ENCODE data around the gene TNS1. TPM values are rescaled to one million over a fixed set of nuclear protein-coding genes. Genes with fewer than 3 reads are reported as not detected.

The TNS1 gene
- total RNA-seq, 1 experiment from 2014 or later = 3.4 TPM

DNA sequence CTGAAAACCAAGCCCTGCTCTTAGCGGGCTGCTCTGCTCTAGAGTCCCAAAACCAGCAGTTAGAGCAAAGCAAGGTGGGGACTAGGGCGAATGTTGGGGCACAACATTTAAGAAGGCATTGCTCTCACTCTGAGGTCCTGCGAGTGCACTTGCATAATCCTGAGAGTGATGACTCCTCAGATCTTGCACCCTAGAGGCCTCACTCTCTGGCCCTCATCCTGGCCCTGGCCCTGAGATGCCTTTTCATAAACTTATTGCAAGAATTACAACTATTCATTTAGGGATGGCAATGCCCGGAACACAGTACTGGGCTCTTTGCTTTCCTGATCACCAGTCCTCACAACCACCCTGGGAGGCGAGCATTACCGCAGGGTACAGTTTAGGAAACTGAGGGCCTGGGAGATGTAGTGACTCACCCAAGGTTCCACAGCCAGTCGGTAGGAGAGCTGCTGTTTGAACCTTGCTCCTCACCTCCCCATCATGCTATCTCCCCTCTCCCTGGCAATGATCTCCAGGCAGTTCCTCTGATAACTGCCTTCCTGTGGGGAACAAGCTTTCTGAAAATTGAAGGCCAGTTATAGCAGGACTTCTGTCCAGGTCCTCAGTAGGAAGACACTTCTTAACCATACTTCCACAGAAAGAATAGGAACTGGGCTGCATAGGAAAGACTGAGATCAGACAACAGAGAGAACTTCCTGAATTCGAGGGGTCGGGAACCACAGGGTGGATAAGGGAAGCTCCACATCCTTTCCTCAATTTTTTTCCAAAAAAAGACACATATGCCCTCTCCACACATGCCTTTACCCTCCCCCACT is 91.3 kb downstream of the TNS1 start:
- no peaks in the 10 kb centered on the region for H3K36me3 Mint-ChIP-seq (ENCODE audit: insufficient read depth in 1 of 3, low read depth in 3 of 3)
- Histone ChIP-seq H3K23ac (ENCODE audit: insufficient read length, low read depth, low read length) (no peak overlapping the region), H3K56ac (ENCODE audit: insufficient read length, low read depth, low read length) (no peak overlapping the region), H3K9me3 (ENCODE audit: control insufficient read depth, low read depth, low read length) (no peaks in the 10 kb centered on the region), H3K18ac (ENCODE audit: insufficient read length, low read depth, low read length) (no peak overlapping the region), H4K5ac (ENCODE audit: insufficient read length, low read depth, low read length) (no peak overlapping the region), H3K4ac (ENCODE audit: low read depth, low read length) (no peak overlapping the region), H3K27me3 (ENCODE audit: insufficient read depth, low read length) (no peaks in the 10 kb centered on the region), H4K8ac (replicated peaks; ENCODE audit: insufficient read length, low read depth, low read length) (no peak overlapping the region), H3K9ac (ENCODE audit: extremely low read depth, insufficient read length, low read length) (no peak overlapping the region), H2BK5ac (ENCODE audit: insufficient read length, low read length) (no peak overlapping the region), H4K91ac (ENCODE audit: insufficient read length, low read depth, low read length) (no peak overlapping the region), H3K4me1 (ENCODE audit: insufficient read depth, low read length) (peaks cover 2% of the 10 kb centered on the region; the same call in 1 of the 2 replicates), H3K23me2 (ENCODE audit: insufficient read length, low read depth, low read length, poor library complexity, severe bottlenecking) (no peaks in the 10 kb centered on the region), H2AFZ (ENCODE audit: low read length) (no peak overlapping the region), H3K79me1 (ENCODE audit: insufficient read depth, low read depth, low read length, poor library complexity, severe bottlenecking) (no peaks in the 10 kb centered on the region), H3K27ac (ENCODE audit: insufficient read length, low read depth, low read length) (no peak overlapping the region), H3K14ac (ENCODE audit: insufficient read depth, low read length) (no peak overlapping the region), H2AK5ac (ENCODE audit: insufficient read length, low read length) (no peak overlapping the region), H3K4me2 (ENCODE audit: insufficient read depth, insufficient read length, low read length) (peak overlapping the region; percentile 35), H2BK15ac (ENCODE audit: low read depth, low read length) (no peak overlapping the region), H2BK12ac (ENCODE audit: insufficient read length, low read depth, low read length) (no peak overlapping the region), H4K20me1 (ENCODE audit: control insufficient read depth, insufficient read depth, insufficient read length) (no peaks in the 10 kb centered on the region), H2BK120ac (ENCODE audit: low read depth, low read length, poor library complexity, severe bottlenecking) (no peak overlapping the region), H2BK20ac (ENCODE audit: low read depth, low read length, poor library complexity, severe bottlenecking) (no peak overlapping the region), H3T11ph (ENCODE audit: low read length) (no peak overlapping the region), H3K79me2 (ENCODE audit: insufficient read depth, low read length) (no peaks in the 10 kb centered on the region)
- peaks cover 19 to 46% of the 10 kb centered on the region in 2 experiments for H3K4me1 Mint-ChIP-seq
- peak overlapping the region in 1 of 3 experiments; percentile 86; a peak in 2 of 7 replicates for H3K27ac Mint-ChIP-seq
- TF ChIP-seq, protein P1, sequence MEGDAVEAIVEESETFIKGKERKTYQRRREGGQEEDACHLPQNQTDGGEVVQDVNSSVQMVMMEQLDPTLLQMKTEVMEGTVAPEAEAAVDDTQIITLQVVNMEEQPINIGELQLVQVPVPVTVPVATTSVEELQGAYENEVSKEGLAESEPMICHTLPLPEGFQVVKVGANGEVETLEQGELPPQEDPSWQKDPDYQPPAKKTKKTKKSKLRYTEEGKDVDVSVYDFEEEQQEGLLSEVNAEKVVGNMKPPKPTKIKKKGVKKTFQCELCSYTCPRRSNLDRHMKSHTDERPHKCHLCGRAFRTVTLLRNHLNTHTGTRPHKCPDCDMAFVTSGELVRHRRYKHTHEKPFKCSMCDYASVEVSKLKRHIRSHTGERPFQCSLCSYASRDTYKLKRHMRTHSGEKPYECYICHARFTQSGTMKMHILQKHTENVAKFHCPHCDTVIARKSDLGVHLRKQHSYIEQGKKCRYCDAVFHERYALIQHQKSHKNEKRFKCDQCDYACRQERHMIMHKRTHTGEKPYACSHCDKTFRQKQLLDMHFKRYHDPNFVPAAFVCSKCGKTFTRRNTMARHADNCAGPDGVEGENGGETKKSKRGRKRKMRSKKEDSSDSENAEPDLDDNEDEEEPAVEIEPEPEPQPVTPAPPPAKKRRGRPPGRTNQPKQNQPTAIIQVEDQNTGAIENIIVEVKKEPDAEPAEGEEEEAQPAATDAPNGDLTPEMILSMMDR (conservative IDR thresholded peaks at IDR 0.05) = no peak
- no peak for DNase-seq
- no peak overlapping the region; a peak in 2 of 5 replicates for H3K4me3 Mint-ChIP-seq
- no CpG with 5 or more reads among the region's 9 CpGs for WGBS (ENCODE audit: extremely low coverage, insufficient read length, low lambda C conversion rate)
- H3K9me3 Mint-ChIP-seq = no peaks in the 10 kb centered on the region
- H3K27me3 Mint-ChIP-seq (ENCODE audit: low read depth) = peaks cover 7% of the 10 kb centered on the region
